Activated CD8-positive, alpha-beta memory T cell treated with anti-CD3 and anti-CD28 coated beads for 36 hours (primary cell): ENCODE results near the gene PLS1. TPM values are rescaled to one million over a fixed set of nuclear protein-coding genes. Genes with fewer than 3 reads are reported as not detected.
"Not testable (repeated sequence)": the region's sequence is repeated elsewhere in the genome, so short reads cannot be mapped to it uniquely, and the experiment has no call there.

ENCODE experiments used
- CTCF ChIA-PET: fragments of 350-600 bp; sonication (Branson Sonifier 250); formaldehyde crosslinking; loops from one replicate; lab custom pipeline; 2021; ENCODE audit warnings: antibody characterized with exemption; lab: Charles Lee
- POLR2A ChIA-PET: fragments of 350-600 bp; sonication (Branson Sonifier 250); formaldehyde crosslinking; loops from one replicate; lab custom pipeline; 2021; ENCODE audit warnings: antibody characterized with exemption; lab: Charles Lee
- total RNA-seq, 2 experiments: library from RNA; stranded (reverse); gene quantifications; one replicate each; pipeline ENCODE4 v1.2.3, GENCODE V29; 2021

The PLS1 gene
- total RNA-seq = 1 to 10 TPM; 5.7 to 6.0 TPM

GRCh38 chr3:142595951-142596725 is at the start of gene PLS1:
TSS of gene PLS1 (plus strand) at chr3:142596393. CDS start at chr3:142664238, 67,845 bp downstream.
- ChIA-PET CTCF (no interaction called here), POLR2A (interaction anchor here (1.4 kb wide), 1 partner anchor 18 kb away, joined by 5 read pairs; the partner anchor contains the start of gene ATR)

GRCh38 chr3:142549986-142550385 is 46.2 kb upstream of the PLS1 start:
- CTCF ChIA-PET = no interaction called here

GRCh38 chr3:142552579-142552978 is 43.6 kb upstream of the PLS1 start:
- POLR2A ChIA-PET = not testable (repeated sequence)

More at GRCh38 chr3:142549986-142550385, 46.2 kb upstream of the PLS1 start:
- POLR2A ChIA-PET = interaction anchor here (1.5 kb wide), 1 partner anchor 29 kb away, joined by 5 read pairs; the partner anchor contains the start of gene ATR

GRCh38 chr3:142553741-142554140 is 42.5 kb upstream of the PLS1 start:
- ChIA-PET POLR2A (no interaction called here), CTCF (no interaction called here)

More at GRCh38 chr3:142552579-142552978, 43.6 kb upstream of the PLS1 start:
- CTCF ChIA-PET = not testable (repeated sequence)

GRCh38 chr3:142560118-142560517 is 36.1 kb upstream of the PLS1 start:
- ChIA-PET CTCF (no interaction called here), POLR2A (no interaction called here)

- POLR2A ChIA-PET = no interaction called here
- CTCF ChIA-PET = interaction anchor here (1.7 kb wide), 1 partner anchor 14 kb away, joined by 5 read pairs; no protein-coding TSS in a partner anchor
Measured at GRCh38 chr3:142563496-142563997, 32.6 kb upstream of the PLS1 start.

- POLR2A ChIA-PET = interaction anchor here (0.8 kb wide), 1 partner anchor 12 kb away, joined by 7 read pairs; the partner anchor contains the start of gene ATR
- CTCF ChIA-PET = interaction anchor here (0.7 kb wide), 1 partner anchor 18 kb away, joined by 4 read pairs; no protein-coding TSS in a partner anchor
Measured at GRCh38 chr3:142566096-142566495, 30.1 kb upstream of the PLS1 start.

- ChIA-PET CTCF (no interaction called here), POLR2A (no interaction called here)
Measured at GRCh38 chr3:142568393-142569017, 27.7 kb upstream of the PLS1 start.

- CTCF ChIA-PET, POLR2A ChIA-PET: not testable (repeated sequence)
Measured at GRCh38 chr3:142569422-142569821, 26.8 kb upstream of the PLS1 start.

- CTCF ChIA-PET = not testable (repeated sequence)
- POLR2A ChIA-PET = interaction anchor here (0.7 kb wide), 1 partner anchor 407 kb away, joined by 6 read pairs; no protein-coding TSS in a partner anchor
Measured at GRCh38 chr3:142574223-142574622, 22.0 kb upstream of the PLS1 start.

- CTCF ChIA-PET = no interaction called here
Measured at GRCh38 chr3:142574665-142575064, 21.5 kb upstream of the PLS1 start.

GRCh38 chr3:142576792-142577191 is 19.4 kb upstream of the PLS1 start:
- CTCF ChIA-PET = interaction anchor here (1.4 kb wide), 1 partner anchor 13 kb away, joined by 5 read pairs; no protein-coding TSS in a partner anchor
- POLR2A ChIA-PET = no interaction called here

More at GRCh38 chr3:142574665-142575064, 21.5 kb upstream of the PLS1 start:
- POLR2A ChIA-PET = interaction anchor here (0.6 to 0.7 kb wide), 2 partner anchors 135 to 438 kb away, joined by 3 to 13 read pairs; no protein-coding TSS in a partner anchor

GRCh38 chr3:142577696-142578328 is 18.4 kb upstream of the PLS1 start:
- ChIA-PET CTCF (interaction anchor here (0.6 to 1.4 kb wide), 3 partner anchors 14 to 700 kb away, joined by 3 to 5 read pairs (median 5); no protein-coding TSS in a partner anchor), POLR2A (interaction anchor here (0.5 to 1.6 kb wide), 7 partner anchors 12 to 424 kb away, joined by 3 to 15 read pairs (median 5); partner anchors contain the start of genes PLS1, TRPC1 and U2SURP)

GRCh38 chr3:142578329-142579223 is 17.6 kb upstream of the PLS1 start, which contains the start of gene ATR:
TSS of gene ATR (minus strand) at chr3:142578733. CDS start at chr3:142578704, 29 bp downstream.
- ChIA-PET POLR2A (interaction anchor here (0.5 to 1.6 kb wide), 8 partner anchors 13 to 423 kb away, joined by 3 to 15 read pairs (median 4); partner anchors contain the start of genes PLS1, TRPC1 and U2SURP), CTCF (interaction anchor here (0.6 to 1.3 kb wide), 2 partner anchors 16 to 701 kb away, joined by 3 to 5 read pairs; no protein-coding TSS in a partner anchor)

- CTCF ChIA-PET = no interaction called here
- POLR2A ChIA-PET = no interaction called here
Measured at GRCh38 chr3:142580061-142580423, 16.2 kb upstream of the PLS1 start.

GRCh38 chr3:142581070-142581469 is 15.1 kb upstream of the PLS1 start:
- POLR2A ChIA-PET = not testable (repeated sequence)

GRCh38 chr3:142586803-142587406 is 9.3 kb upstream of the PLS1 start:
- ChIA-PET POLR2A (no interaction called here), CTCF (interaction anchor here (0.6 to 1.0 kb wide), 2 partner anchors 12 to 400 kb away, joined by 3 to 4 read pairs; no protein-coding TSS in a partner anchor)

More at GRCh38 chr3:142581070-142581469, 15.1 kb upstream of the PLS1 start:
- CTCF ChIA-PET = not testable (repeated sequence)
